Mucosa of descending colon (tissue), 3 donors: ENCODE measurements around the gene SCAMP2. TPM values are rescaled to one million over a fixed set of nuclear protein-coding genes. Genes with fewer than 3 reads are reported as not detected.

Experiments used
- ATAC-seq: fragments of 200-7000 bp; cut with Tn5 transposase; one replicate; pipeline ENCODE4 v1.9.1; 2020; ENCODE audit warnings: mild to moderate bottlenecking, moderate library complexity
- DNase-seq, 3 donors: peaks; one replicate each; pipeline ENCODE4 v3.0.0-alpha.2; 2020
- H3K36me3 ChIP-seq: fragments of 200-600 bp; one replicate; pipeline ENCODE4 v1.8.0; 2021; ENCODE audit warnings: low read depth, mild to moderate bottlenecking
- H3K4me1 ChIP-seq: fragments of 200-600 bp; one replicate; pipeline ENCODE4 v1.8.0; 2021; ENCODE audit warnings: low read depth, mild to moderate bottlenecking
- H3K4me3 ChIP-seq: fragments of 200-600 bp; one replicate; pipeline ENCODE4 v1.8.0; 2021; ENCODE audit warnings: mild to moderate bottlenecking
- H3K9me3 ChIP-seq: fragments of 200-600 bp; one replicate; pipeline ENCODE4 v1.8.0; 2021; ENCODE audit warnings: mild to moderate bottlenecking
- CTCF ChIP-seq: fragments of 200-600 bp; IDR thresholded peaks from one replicate; pipeline ENCODE4 v1.8.0; 2022; ENCODE audit warnings: antibody characterized with exemption, mild to moderate bottlenecking
- intact Hi-C, 2 donors: fragments of 100-400 bp; cut with DNase I in 1 of 2; cut with micrococcal nuclease in 1 of 2; formaldehyde crosslinking; loops; one replicate each; pipeline versions ENCODE4 v1.11.0 to v1.11.1; 2022; cut with DNase I, micrococcal nuclease
- total RNA-seq, 3 donors: library from RNA; stranded (reverse); fragmentation: NEBNext Ultra II Directional in 2 of 3; extraction: Animal tissue kit (Norgen Biotek cat#: 25700) in 2 of 3; gene quantifications; one replicate each; pipeline versions ENCODE4 v1.2.1 to v1.2.4, GENCODE V29; 2021 to 2023
- donor health status: DM: no; HTN: no; CAD: no; lungs with moderate emphysema.
- donor health status: DM: no; HTN: no; CAD: no.
- donor health status: DM: no; HTN: yes; CAD: no.

SCAMP2 gene
- total RNA-seq, 3 donors from 2014 or later = 125 to 236 (median 218) TPM

DNA sequence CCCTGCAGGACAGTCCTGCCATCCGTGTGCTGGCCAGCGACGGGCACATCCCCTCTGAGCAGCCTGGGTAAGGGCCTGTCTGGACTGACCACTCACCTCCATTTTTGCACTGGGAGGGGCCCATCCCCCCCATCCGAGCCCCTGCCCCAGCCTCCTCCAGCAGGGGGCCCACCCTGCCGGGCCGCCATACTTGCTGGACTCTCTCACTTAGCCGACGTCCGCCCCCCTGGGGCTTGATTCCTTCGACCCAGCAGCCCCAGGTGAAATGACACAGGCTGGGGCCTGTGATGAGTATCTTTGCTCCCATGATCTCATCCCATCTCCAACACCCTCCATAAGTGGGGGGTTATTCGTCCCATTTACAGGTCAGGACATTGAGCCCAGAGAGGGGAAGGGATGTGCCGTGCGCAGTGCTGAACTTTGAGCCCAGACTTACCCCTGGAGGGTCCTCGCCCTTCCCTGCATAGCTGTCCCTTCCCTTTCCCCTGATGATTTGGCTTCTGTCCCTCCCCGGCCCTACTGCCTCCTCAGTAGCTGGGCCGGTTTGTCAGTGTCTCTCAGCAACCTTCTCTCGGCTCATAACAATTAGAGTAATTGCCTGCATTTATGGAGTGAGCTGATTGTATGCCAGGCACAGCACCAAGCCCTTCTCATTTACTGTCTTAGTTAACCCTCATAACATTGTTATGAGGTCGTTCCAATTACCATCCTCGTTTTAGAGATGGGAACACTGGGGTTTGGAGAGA lies 56.4 kb downstream of the SCAMP2 start:
- DNase-seq = peak in 1 of 3 donors; percentile 50
- intact Hi-C loops = no loop called here
- Histone ChIP-seq H3K36me3 (no peaks in the 10 kb centered on the region), H3K9me3 (no peaks in the 10 kb centered on the region), H3K4me3 (no peak overlapping the region), H3K4me1 (peaks cover 33% of the 10 kb centered on the region)
- no peak for TF ChIP-seq CTCF
- peak; percentile 46 for ATAC-seq

DNA sequence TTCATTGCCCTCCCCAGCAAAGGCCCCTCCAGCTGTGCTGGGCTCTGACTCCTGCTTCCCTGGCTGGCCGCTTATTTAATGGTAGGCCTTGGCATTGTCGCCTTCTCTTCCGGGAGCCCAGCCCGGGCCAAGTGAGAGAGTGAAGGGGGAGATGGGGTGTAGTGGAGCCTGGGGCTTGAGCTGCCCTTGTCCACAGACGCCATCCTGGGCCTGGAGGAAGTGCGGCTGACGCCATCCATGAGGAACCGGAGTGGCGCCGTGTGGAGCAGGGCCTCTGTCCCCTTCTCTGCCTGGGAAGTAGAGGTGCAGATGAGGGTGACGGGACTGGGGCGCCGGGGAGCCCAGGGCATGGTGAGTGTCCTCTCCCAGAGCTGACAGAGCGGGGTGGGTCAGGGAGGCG lies 57.2 kb downstream of the SCAMP2 start:
- TF ChIP-seq CTCF = no peak
- H3K4me3 ChIP-seq = no peak overlapping the region
- H3K9me3 ChIP-seq = no peaks in the 10 kb centered on the region
- DNase-seq (no peak), ATAC-seq (no peak)
- intact Hi-C loops = no loop called here
- no peaks in the 10 kb centered on the region for H3K36me3 ChIP-seq
- H3K4me1 ChIP-seq = peaks cover 33% of the 10 kb centered on the region

DNA sequence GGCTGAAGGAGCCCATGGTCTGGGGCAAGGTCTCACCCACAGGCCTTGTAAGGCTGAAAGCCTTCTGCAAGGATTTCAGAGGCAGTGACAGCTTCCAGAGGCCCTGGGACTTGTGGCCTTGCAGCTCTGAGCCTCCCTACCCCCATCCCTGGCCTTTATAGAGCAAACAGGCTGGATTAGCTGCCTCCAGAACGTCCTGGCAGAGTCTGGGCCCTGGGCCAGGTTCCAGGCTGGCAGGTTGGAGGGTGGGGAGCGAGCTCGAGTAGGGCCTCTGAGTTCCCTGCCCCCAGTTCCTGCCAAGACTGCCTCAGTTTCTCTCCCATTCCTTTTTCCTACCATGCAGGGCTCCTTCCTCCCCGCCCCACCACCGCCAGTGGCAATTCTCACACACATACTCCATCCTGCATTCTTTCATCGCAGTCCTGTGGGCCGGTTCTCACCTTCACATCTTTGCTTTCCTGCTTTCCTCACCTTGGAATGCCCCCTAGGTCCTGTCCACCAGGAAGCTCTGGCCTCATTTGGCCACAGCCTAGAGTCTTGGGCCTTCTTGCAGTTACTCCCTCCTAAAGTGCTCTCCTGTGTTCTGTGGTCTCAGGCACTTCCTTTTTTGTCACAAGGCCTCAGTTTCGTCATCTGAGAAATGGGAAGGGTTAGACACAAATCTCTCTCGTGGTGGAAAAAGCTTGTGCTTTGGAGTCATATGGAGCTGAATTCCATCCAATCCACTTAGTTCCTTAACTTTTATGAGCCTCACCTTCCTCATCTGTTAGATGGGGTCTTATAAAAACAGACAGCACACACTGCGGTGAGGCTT lies 57.8 kb downstream of the SCAMP2 start:
- Histone ChIP-seq H3K4me1 (peaks cover 33% of the 10 kb centered on the region), H3K9me3 (no peaks in the 10 kb centered on the region), H3K36me3 (no peaks in the 10 kb centered on the region), H3K4me3 (no peak overlapping the region)
- peak; percentile 80 to 87 (median 83) for DNase-seq
- intact Hi-C loops = no loop called here
- TF ChIP-seq CTCF = no peak
- peak; percentile 46 for ATAC-seq

- TF ChIP-seq CTCF = no peak
- no peaks in the 10 kb centered on the region for H3K36me3 ChIP-seq
- no peaks in the 10 kb centered on the region for H3K9me3 ChIP-seq
- intact Hi-C loops = no loop called here
- ATAC-seq (no peak), DNase-seq (no peak)
- H3K4me1 ChIP-seq = peaks cover 34% of the 10 kb centered on the region
- H3K4me3 ChIP-seq = no peak within 1 kb of the TSS
These were observed 60.6 kb downstream of the SCAMP2 start, which contains the start of gene LMAN1L for GRCh38 chr15:74812533-74812932. Gene LMAN1L (plus strand): TSS chr15:74812835. CDS start chr15:74812855, 20 bp downstream.

GRCh38 chr15:74809956-74810355 lies 63.2 kb downstream of the SCAMP2 start:
- Histone ChIP-seq H3K36me3 (no peaks in the 10 kb centered on the region), H3K9me3 (no peaks in the 10 kb centered on the region), H3K4me3 (no peak overlapping the region), H3K4me1 (peaks cover 14% of the 10 kb centered on the region)
- DNase-seq = no peak
- no peak for TF ChIP-seq CTCF
- intact Hi-C loops = no loop called here
- ATAC-seq = no peak
